Breast epithelium (tissue), 3 donors: ENCODE results near the gene MTFR2.

Experiments used
- POLR2A ChIP-seq: fragments of 450-650 bp; IDR thresholded peaks from one replicate; pipeline ENCODE4 v1.6.1; 2016; ENCODE audit warnings: antibody characterized with exemption, mild to moderate bottlenecking, moderate library complexity
- POLR2AphosphoS5 ChIP-seq, 3 donors: sonication (generic); formaldehyde crosslinking; IDR thresholded peaks; one replicate each; pipeline ENCODE4 v1.6.1; 2017; ENCODE audit warnings: antibody characterized with exemption in 3 of 3
- TF ChIP-seq, protein P1 (sequence below), 3 donors: fragments of 450-650 bp; IDR thresholded peaks; one replicate each; pipeline ENCODE4 v1.5.1; 2016 to 2017; ENCODE audit warnings: antibody characterized with exemption in 3 of 3, mild to moderate bottlenecking in 3 of 3, moderate library complexity in 3 of 3

DNA sequence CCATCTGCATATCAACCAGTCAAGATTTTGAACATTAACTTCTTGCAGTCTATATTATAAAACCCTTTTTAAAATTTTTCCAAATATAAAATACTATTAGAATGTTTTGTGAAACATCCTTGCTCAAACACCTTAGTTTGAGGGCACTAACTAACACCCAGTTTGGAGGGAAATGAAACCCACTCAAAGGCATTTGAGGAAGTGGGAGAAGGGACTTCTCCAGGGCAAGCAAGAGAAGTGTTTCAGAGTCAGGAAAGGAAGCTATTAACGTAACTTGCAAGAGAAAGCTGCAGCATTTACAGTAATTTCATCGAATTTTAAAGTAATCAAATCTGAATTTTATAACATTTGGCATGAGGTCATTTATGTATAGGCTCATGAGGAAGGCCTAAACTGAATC lies 21.3 kb downstream of the MTFR2 start:
- TF ChIP-seq, protein P1, sequence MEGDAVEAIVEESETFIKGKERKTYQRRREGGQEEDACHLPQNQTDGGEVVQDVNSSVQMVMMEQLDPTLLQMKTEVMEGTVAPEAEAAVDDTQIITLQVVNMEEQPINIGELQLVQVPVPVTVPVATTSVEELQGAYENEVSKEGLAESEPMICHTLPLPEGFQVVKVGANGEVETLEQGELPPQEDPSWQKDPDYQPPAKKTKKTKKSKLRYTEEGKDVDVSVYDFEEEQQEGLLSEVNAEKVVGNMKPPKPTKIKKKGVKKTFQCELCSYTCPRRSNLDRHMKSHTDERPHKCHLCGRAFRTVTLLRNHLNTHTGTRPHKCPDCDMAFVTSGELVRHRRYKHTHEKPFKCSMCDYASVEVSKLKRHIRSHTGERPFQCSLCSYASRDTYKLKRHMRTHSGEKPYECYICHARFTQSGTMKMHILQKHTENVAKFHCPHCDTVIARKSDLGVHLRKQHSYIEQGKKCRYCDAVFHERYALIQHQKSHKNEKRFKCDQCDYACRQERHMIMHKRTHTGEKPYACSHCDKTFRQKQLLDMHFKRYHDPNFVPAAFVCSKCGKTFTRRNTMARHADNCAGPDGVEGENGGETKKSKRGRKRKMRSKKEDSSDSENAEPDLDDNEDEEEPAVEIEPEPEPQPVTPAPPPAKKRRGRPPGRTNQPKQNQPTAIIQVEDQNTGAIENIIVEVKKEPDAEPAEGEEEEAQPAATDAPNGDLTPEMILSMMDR (IDR thresholded peaks at IDR 0.05) = no peak
- TF ChIP-seq POLR2A (no peak), POLR2AphosphoS5 (IDR thresholded peaks at IDR 0.05) (no peak)
